Central memory CD8-positive, alpha-beta T cell (primary cell): ENCODE data around the gene SULT1C2.

ENCODE experiments used
- ATAC-seq: fragments of 150-1000 bp; cut with Tn5 transposase; replicated peaks from 2 replicates; pipeline ENCODE4 v1.10.0; 2022; ENCODE audit warnings: mild to moderate bottlenecking, moderate FRiP score, moderate number of reproducible peaks; ENCODE audit not compliant: poor library complexity, severe bottlenecking; ENCODE audit errors: extremely low read depth
- DNase-seq, 2 donors: peaks; one replicate each; pipeline ENCODE4 v3.0.0; 2021; ENCODE audit warnings: low spot score in 2 of 2
- H3K27ac Mint-ChIP-seq: one replicate; pipeline ENCODE4 v1.8.0; 2022; ENCODE audit warnings: low read depth, mild to moderate bottlenecking, moderate library complexity, mixed read lengths
- H3K27me3 Mint-ChIP-seq: one replicate; pipeline ENCODE4 v1.8.0; 2022; ENCODE audit warnings: mixed read lengths
- H3K36me3 Mint-ChIP-seq: one replicate; pipeline ENCODE4 v1.8.0; 2022; ENCODE audit warnings: mild to moderate bottlenecking, moderate library complexity, mixed read lengths; ENCODE audit not compliant: insufficient read depth
- H3K4me1 Mint-ChIP-seq: one replicate; pipeline ENCODE4 v1.8.0; 2022; ENCODE audit warnings: mixed read lengths
- H3K4me3 Mint-ChIP-seq: one replicate; pipeline ENCODE4 v1.8.0; 2022; ENCODE audit warnings: mild to moderate bottlenecking, moderate library complexity, mixed read lengths
- H3K9me3 Mint-ChIP-seq: one replicate; pipeline ENCODE4 v1.8.0; 2022; ENCODE audit warnings: mixed read lengths

Gene SULT1C2

GRCh38 chr2:108305901-108306300, 17.2 kb downstream of the SULT1C2 start:
- H3K27ac Mint-ChIP-seq, result no peak overlapping the region
- no peaks in the 10 kb centered on the region for H3K9me3 Mint-ChIP-seq
- ATAC-seq, result no peak
- H3K27me3 Mint-ChIP-seq, result peaks cover 26% of the 10 kb centered on the region
- no peak for DNase-seq
- H3K36me3 Mint-ChIP-seq, result peaks cover 1% of the 10 kb centered on the region
- H3K4me1 Mint-ChIP-seq, result no peaks in the 10 kb centered on the region
- no peak overlapping the region for H3K4me3 Mint-ChIP-seq

GRCh38 chr2:108309903-108310302, 21.2 kb downstream of the SULT1C2 start:
- H3K4me3 Mint-ChIP-seq, result no peak overlapping the region
- no peaks in the 10 kb centered on the region for H3K4me1 Mint-ChIP-seq
- H3K36me3 Mint-ChIP-seq, result peaks cover 1% of the 10 kb centered on the region
- DNase-seq (no peak), ATAC-seq (no peak)
- no peak overlapping the region for H3K27ac Mint-ChIP-seq
- no peaks in the 10 kb centered on the region for H3K9me3 Mint-ChIP-seq
- peaks cover 9% of the 10 kb centered on the region for H3K27me3 Mint-ChIP-seq

GRCh38 chr2:108314586-108315296, 26.0 kb downstream of the SULT1C2 start:
- Mint-ChIP-seq H3K4me1 (no peaks in the 10 kb centered on the region), H3K4me3 (no peak overlapping the region), H3K27ac (no peak overlapping the region), H3K9me3 (no peaks in the 10 kb centered on the region), H3K36me3 (no peaks in the 10 kb centered on the region), H3K27me3 (peaks cover 14% of the 10 kb centered on the region)
- DNase-seq (no peak), ATAC-seq (no peak)

GRCh38 chr2:108315444-108315934, 26.8 kb downstream of the SULT1C2 start:
- Mint-ChIP-seq H3K27ac (no peak overlapping the region), H3K36me3 (no peaks in the 10 kb centered on the region), H3K4me3 (no peak overlapping the region), H3K9me3 (no peaks in the 10 kb centered on the region), H3K4me1 (no peaks in the 10 kb centered on the region), H3K27me3 (peaks cover 14% of the 10 kb centered on the region)
- DNase-seq (no peak), ATAC-seq (no peak)

GRCh38 chr2:108316033-108316432, 27.3 kb downstream of the SULT1C2 start:
- ATAC-seq, result no peak
- no peak overlapping the region for H3K27ac Mint-ChIP-seq
- H3K4me1 Mint-ChIP-seq, result no peaks in the 10 kb centered on the region
- DNase-seq, result no peak
- no peaks in the 10 kb centered on the region for H3K36me3 Mint-ChIP-seq
- no peak overlapping the region for H3K4me3 Mint-ChIP-seq
- no peaks in the 10 kb centered on the region for H3K9me3 Mint-ChIP-seq
- peaks cover 14% of the 10 kb centered on the region for H3K27me3 Mint-ChIP-seq

GRCh38 chr2:108316461-108317258, 28.0 kb downstream of the SULT1C2 start:
- Mint-ChIP-seq H3K4me1 (no peaks in the 10 kb centered on the region), H3K27me3 (peaks cover 14% of the 10 kb centered on the region), H3K27ac (no peak overlapping the region), H3K4me3 (no peak overlapping the region), H3K36me3 (no peaks in the 10 kb centered on the region), H3K9me3 (no peaks in the 10 kb centered on the region)
- DNase-seq, result no peak
- ATAC-seq, result no peak

- H3K27ac Mint-ChIP-seq, result no peak overlapping the region
- H3K4me3 Mint-ChIP-seq, result no peak overlapping the region
- no peaks in the 10 kb centered on the region for H3K9me3 Mint-ChIP-seq
- H3K4me1 Mint-ChIP-seq, result no peaks in the 10 kb centered on the region
- H3K27me3 Mint-ChIP-seq, result peaks cover 46% of the 10 kb centered on the region
- no peaks in the 10 kb centered on the region for H3K36me3 Mint-ChIP-seq
- ATAC-seq, result no peak
- DNase-seq, result no peak
Observed at GRCh38 chr2:108320326-108320922, 31.7 kb downstream of the SULT1C2 start.

- H3K27me3 Mint-ChIP-seq, result peaks cover 36% of the 10 kb centered on the region
- no peaks in the 10 kb centered on the region for H3K4me1 Mint-ChIP-seq
- no peaks in the 10 kb centered on the region for H3K36me3 Mint-ChIP-seq
- no peaks in the 10 kb centered on the region for H3K9me3 Mint-ChIP-seq
- no peak overlapping the region for H3K27ac Mint-ChIP-seq
- no peak overlapping the region for H3K4me3 Mint-ChIP-seq
- DNase-seq (no peak), ATAC-seq (no peak)
Observed at GRCh38 chr2:108323619-108324018, 34.9 kb downstream of the SULT1C2 start.

- ATAC-seq (no peak), DNase-seq (no peak)
- Mint-ChIP-seq H3K27ac (no peak overlapping the region), H3K9me3 (no peaks in the 10 kb centered on the region), H3K36me3 (no peaks in the 10 kb centered on the region), H3K27me3 (peaks cover 36% of the 10 kb centered on the region), H3K4me3 (no peak overlapping the region), H3K4me1 (no peaks in the 10 kb centered on the region)
Observed at GRCh38 chr2:108324531-108325255, 36.0 kb downstream of the SULT1C2 start.

GRCh38 chr2:108325756-108326155, 37.1 kb downstream of the SULT1C2 start:
- Mint-ChIP-seq H3K4me3 (no peak overlapping the region), H3K9me3 (no peaks in the 10 kb centered on the region), H3K27ac (no peak overlapping the region), H3K36me3 (no peaks in the 10 kb centered on the region), H3K4me1 (no peaks in the 10 kb centered on the region), H3K27me3 (peaks cover 47% of the 10 kb centered on the region)
- no peak for DNase-seq
- no peak for ATAC-seq

- Mint-ChIP-seq H3K9me3 (no peaks in the 10 kb centered on the region), H3K36me3 (no peaks in the 10 kb centered on the region), H3K4me1 (no peaks in the 10 kb centered on the region), H3K27me3 (peaks cover 23% of the 10 kb centered on the region), H3K27ac (no peak overlapping the region), H3K4me3 (no peak overlapping the region)
- no peak for ATAC-seq
- no peak for DNase-seq
Observed at GRCh38 chr2:108329771-108330170, 41.1 kb downstream of the SULT1C2 start.

- no peak for DNase-seq
- H3K4me1 Mint-ChIP-seq, result no peaks in the 10 kb centered on the region
- no peak overlapping the region for H3K4me3 Mint-ChIP-seq
- no peaks in the 10 kb centered on the region for H3K9me3 Mint-ChIP-seq
- no peak overlapping the region for H3K27ac Mint-ChIP-seq
- no peaks in the 10 kb centered on the region for H3K36me3 Mint-ChIP-seq
- ATAC-seq, result no peak
- peaks cover 25% of the 10 kb centered on the region for H3K27me3 Mint-ChIP-seq
Observed at GRCh38 chr2:108330979-108331378, 42.3 kb downstream of the SULT1C2 start.
